Measurements from ENCODE around the gene HOXA6. TPM values are rescaled to one million over a fixed set of nuclear protein-coding genes. Genes with fewer than 3 reads are reported as not detected.

The HOXA6 gene
- polyA plus RNA-seq, 3 donors = not detected

- Histone ChIP-seq H3K9ac (ENCODE audit: insufficient read depth, low read length, poor library complexity, severe bottlenecking) (no peak within 1 kb of the TSS), H3K27ac (ENCODE audit: low read depth in 1 of 2, low read length in 2 of 2) (no peak within 1 kb of the TSS), H3K27me3 (ENCODE audit: control insufficient read depth in 2 of 2, insufficient read depth in 2 of 2, low read length in 2 of 2) (peaks cover 88 to 92% of the 10 kb centered on the region in 2 donors), H3K36me3 (replicated peaks in 1 of 2; ENCODE audit: control insufficient read depth in 1 of 2, insufficient read depth in 2 of 2, low read length in 2 of 2) (no peaks in the 10 kb centered on the region), H3K9me3 (replicated peaks in 1 of 2; ENCODE audit: control insufficient read depth in 1 of 2, insufficient read depth in 1 of 2, low read length in 2 of 2) (peaks cover 0 to 69% of the 10 kb centered on the region in 2 donors), H3K4me3 (replicated peaks in 1 of 3; ENCODE audit: low read depth in 2 of 3, low read length in 3 of 3) (peak within 1 kb of the TSS in 1 of 3 experiments; percentile 53), H3K4me1 (ENCODE audit: control insufficient read depth in 1 of 2, insufficient read depth in 2 of 2, low read length in 2 of 2) (peaks cover 58 to 63% of the 10 kb centered on the region in 2 donors), H4K20me1 (ENCODE audit: insufficient read depth, low read length) (no peaks in the 10 kb centered on the region), H3K79me2 (ENCODE audit: insufficient read depth, low read length) (no peaks in the 10 kb centered on the region), H3K4me2 (replicated peaks; ENCODE audit: extremely low read depth, low read length, poor library complexity, severe bottlenecking) (peak within 1 kb of the TSS; percentile 63), H2AFZ (ENCODE audit: insufficient read depth, low read depth, low read length, poor library complexity, severe bottlenecking) (peak within 1 kb of the TSS; percentile 36)
- TF ChIP-seq, protein P1, sequence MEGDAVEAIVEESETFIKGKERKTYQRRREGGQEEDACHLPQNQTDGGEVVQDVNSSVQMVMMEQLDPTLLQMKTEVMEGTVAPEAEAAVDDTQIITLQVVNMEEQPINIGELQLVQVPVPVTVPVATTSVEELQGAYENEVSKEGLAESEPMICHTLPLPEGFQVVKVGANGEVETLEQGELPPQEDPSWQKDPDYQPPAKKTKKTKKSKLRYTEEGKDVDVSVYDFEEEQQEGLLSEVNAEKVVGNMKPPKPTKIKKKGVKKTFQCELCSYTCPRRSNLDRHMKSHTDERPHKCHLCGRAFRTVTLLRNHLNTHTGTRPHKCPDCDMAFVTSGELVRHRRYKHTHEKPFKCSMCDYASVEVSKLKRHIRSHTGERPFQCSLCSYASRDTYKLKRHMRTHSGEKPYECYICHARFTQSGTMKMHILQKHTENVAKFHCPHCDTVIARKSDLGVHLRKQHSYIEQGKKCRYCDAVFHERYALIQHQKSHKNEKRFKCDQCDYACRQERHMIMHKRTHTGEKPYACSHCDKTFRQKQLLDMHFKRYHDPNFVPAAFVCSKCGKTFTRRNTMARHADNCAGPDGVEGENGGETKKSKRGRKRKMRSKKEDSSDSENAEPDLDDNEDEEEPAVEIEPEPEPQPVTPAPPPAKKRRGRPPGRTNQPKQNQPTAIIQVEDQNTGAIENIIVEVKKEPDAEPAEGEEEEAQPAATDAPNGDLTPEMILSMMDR (IDR thresholded peaks at IDR 0.05) = no peak
- 0% methylated on average over 26 of the region's 33 CpGs for WGBS (ENCODE audit: insufficient coverage)
- Mint-ChIP-seq H3K27me3 (ENCODE audit: low read depth in 3 of 3) (peaks cover 88 to 97% (median 91%) of the 10 kb centered on the region in 3 donors), H3K4me3 (peak within 1 kb of the TSS; percentile 54 to 93), H3K4me1 (peaks cover 66% of the 10 kb centered on the region), H3K36me3 (peaks cover 6 to 23% of the 10 kb centered on the region in 2 donors), H3K27ac (no peak within 1 kb of the TSS), H3K9me3 (peaks cover 0 to 64% (median 24%) of the 10 kb centered on the region in 7 donors)
- intact Hi-C loops (cut with micrococcal nuclease) = loop anchor here in 1 of 2 donors (5.0 kb wide), 2 partner anchors 59 to 1294 kb away; partner anchors contain the start of gene HOXA1
- no peak for DNase-seq
Observed at GRCh38 chr7:27156508-27156898, 8.9 kb upstream of the HOXA6 start, which contains the start of gene HOXA7. Gene HOXA7 (minus strand): TSS chr7:27156675. CDS start chr7:27156545, 130 bp downstream.

- Mint-ChIP-seq H3K4me1 (peaks cover 69% of the 10 kb centered on the region), H3K27ac (no peak overlapping the region), H3K36me3 (peaks cover 10 to 27% of the 10 kb centered on the region in 2 donors), H3K27me3 (ENCODE audit: low read depth in 3 of 3) (peaks cover 93 to 100% (median 97%) of the 10 kb centered on the region in 3 donors), H3K9me3 (peaks cover 0 to 70% (median 28%) of the 10 kb centered on the region in 7 donors), H3K4me3 (peak overlapping the region; percentile 54 to 93)
- no peaks in the 10 kb centered on the region for H3K36me3 ChIP-seq (replicated peaks in 1 of 2; ENCODE audit: control insufficient read depth in 1 of 2, insufficient read depth in 2 of 2, low read length in 2 of 2)
- H2AFZ ChIP-seq (ENCODE audit: insufficient read depth, low read depth, low read length, poor library complexity, severe bottlenecking) = peak overlapping the region; percentile 36
- TF ChIP-seq, protein P1 (IDR thresholded peaks at IDR 0.05) = no peak
- no peak overlapping the region for H3K27ac ChIP-seq (ENCODE audit: low read depth in 1 of 2, low read length in 2 of 2)
- peak overlapping the region in 1 of 3 experiments; percentile 53 for H3K4me3 ChIP-seq (replicated peaks in 1 of 3; ENCODE audit: low read depth in 2 of 3, low read length in 3 of 3)
- peak overlapping the region; percentile 63 for H3K4me2 ChIP-seq (replicated peaks; ENCODE audit: extremely low read depth, low read length, poor library complexity, severe bottlenecking)
- peaks cover 0 to 73% of the 10 kb centered on the region in 2 donors for H3K9me3 ChIP-seq (replicated peaks in 1 of 2; ENCODE audit: control insufficient read depth in 1 of 2, insufficient read depth in 1 of 2, low read length in 2 of 2)
- H3K4me1 ChIP-seq (ENCODE audit: control insufficient read depth in 1 of 2, insufficient read depth in 2 of 2, low read length in 2 of 2) = peaks cover 61 to 64% of the 10 kb centered on the region in 2 donors
- H3K79me2 ChIP-seq (ENCODE audit: insufficient read depth, low read length) = no peaks in the 10 kb centered on the region
- intact Hi-C loops (cut with micrococcal nuclease) = loop anchor here in 1 of 2 donors (5.0 kb wide), 2 partner anchors 59 to 1294 kb away; partner anchors contain the start of gene HOXA1
- H3K9ac ChIP-seq (ENCODE audit: insufficient read depth, low read length, poor library complexity, severe bottlenecking) = no peak overlapping the region
- DNase-seq = no peak
- H3K27me3 ChIP-seq (ENCODE audit: control insufficient read depth in 2 of 2, insufficient read depth in 2 of 2, low read length in 2 of 2) = peaks cover 93 to 97% of the 10 kb centered on the region in 2 donors
- under 1% methylated on average over 59 of the region's 63 CpGs for WGBS (ENCODE audit: insufficient coverage)
- no peaks in the 10 kb centered on the region for H4K20me1 ChIP-seq (ENCODE audit: insufficient read depth, low read length)
Observed at GRCh38 chr7:27155816-27156507, 8.4 kb upstream of the HOXA6 start.

Measured in CD14-positive monocyte (primary cell).